ENCODE results near the gene EPHA3.

Gene EPHA3

DNA sequence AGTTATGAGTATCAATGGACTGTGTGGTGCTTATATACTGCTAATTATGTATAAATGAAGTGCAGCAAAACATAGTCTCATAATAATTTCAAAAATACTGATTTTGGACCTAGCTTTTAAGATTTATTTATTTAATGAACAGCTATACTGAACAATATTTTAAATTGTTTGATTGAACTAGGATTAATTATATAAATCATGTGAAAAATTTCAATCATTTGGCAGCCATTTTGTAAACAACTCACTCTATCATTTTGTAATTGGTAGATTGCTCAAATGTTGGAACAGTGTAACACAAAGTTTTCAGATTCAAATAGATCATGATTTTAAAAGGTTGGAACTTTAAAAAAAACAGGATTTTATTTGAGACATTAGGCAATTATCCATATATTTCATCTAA, 47.0 kb downstream of the EPHA3 start:
- no peak for DNase-seq

DNA sequence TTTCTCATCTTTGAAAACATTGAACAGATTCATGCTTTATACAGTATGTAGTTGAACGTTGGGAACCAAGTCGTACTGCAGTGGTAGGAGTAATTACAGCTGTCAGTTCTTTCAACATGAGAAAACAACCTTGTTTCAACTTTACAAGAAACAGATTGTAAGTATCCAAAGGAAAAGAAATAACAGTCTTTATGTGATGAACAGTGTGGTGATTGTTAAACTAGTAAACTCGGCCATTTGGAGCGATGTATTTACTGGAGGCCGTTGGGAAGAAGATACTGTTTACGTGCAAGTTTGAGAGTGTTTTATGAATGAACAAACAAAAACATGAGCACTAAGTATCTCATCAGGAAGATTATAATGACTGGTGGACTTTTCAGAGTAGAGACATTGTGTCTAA, 48.4 kb downstream of the EPHA3 start:
- DNase-seq: no peak

DNA sequence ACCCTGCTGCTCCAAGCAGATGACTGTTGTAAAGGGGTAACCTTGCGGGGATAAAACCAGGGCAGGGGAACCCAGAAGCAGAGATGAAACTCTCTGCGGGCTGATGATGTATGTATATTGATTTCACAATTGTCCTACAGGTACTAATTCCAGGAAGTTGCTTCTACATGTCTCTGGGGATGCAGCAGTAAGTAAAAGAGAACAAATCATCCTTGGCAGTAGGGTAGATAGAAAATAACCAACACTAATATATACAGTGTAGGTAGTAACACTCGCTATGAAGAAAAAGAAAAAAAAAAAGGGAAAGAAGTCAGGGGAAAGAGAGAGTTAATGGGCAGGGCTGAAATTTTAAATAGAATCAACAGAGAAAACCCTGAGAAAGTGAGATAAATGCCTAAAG, 50.2 kb downstream of the EPHA3 start:
- DNase-seq: no peak

DNA sequence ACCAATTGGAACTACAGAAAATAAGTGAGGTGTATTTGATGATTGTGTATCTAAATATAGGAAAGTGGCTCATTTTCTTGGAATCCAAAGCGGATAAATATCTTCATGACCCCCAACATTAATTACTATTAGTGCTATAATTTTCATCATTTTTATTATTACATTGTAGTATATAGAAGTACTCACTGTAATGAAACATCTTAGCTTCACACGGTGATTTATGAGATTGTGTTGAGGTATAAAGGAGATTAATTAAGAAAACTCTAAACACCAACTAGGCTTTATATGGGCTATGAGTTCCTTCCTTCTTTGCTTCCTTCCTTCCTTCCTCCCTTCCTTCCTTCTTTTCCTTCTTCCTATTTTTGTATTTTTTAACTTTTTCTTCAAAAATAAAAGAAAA, 52.2 kb downstream of the EPHA3 start:
- no peak for DNase-seq

DNA sequence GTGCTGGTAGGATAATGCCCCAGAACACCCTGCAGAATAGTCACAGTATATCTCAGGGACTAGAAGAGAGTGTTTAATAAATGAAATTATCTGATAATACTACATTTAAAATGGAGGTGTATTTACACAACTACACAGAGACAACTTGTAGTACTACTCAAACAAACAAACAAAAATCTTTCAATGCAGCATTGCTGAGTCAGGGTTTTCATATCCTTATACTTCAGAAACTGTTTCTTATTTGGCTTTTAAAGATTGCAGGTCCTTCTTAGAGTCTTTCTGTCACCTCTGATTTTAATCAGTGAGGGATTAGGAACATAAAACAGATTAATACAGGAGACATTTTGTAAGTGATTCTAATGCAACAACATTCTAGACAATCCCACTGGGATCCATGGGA, 57.4 kb downstream of the EPHA3 start:
- no peak for DNase-seq

DNA sequence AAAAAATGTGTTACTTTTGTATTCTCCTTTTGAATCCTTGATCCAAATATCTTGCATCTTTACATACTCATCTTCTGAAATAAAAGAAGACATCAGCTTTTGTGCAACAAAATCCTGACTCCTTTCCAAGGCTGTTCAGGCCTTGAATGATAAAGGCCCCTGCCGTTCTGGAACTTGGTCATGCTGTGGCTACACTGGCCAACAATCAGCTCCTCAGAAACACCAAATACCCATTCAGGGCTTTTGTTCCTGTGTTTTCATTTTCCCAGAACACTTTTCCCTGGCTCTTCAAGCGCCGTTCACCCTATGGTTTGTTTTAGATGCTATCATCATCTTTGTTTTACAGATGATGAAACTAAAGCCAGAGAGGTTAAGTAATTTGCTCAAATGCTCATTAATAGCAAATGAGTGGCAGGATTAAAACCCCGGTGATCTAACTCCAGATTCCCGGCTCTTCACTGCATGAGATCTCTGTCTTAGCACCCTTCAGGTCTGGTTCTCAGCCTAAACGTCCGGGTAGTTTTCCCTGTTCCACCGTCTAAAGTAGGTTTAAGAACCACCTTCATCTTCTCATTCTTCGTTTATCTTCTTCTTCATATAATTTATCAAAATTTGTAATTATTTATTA, 58.3 kb downstream of the EPHA3 start:
- no peak for DNase-seq

DNA sequence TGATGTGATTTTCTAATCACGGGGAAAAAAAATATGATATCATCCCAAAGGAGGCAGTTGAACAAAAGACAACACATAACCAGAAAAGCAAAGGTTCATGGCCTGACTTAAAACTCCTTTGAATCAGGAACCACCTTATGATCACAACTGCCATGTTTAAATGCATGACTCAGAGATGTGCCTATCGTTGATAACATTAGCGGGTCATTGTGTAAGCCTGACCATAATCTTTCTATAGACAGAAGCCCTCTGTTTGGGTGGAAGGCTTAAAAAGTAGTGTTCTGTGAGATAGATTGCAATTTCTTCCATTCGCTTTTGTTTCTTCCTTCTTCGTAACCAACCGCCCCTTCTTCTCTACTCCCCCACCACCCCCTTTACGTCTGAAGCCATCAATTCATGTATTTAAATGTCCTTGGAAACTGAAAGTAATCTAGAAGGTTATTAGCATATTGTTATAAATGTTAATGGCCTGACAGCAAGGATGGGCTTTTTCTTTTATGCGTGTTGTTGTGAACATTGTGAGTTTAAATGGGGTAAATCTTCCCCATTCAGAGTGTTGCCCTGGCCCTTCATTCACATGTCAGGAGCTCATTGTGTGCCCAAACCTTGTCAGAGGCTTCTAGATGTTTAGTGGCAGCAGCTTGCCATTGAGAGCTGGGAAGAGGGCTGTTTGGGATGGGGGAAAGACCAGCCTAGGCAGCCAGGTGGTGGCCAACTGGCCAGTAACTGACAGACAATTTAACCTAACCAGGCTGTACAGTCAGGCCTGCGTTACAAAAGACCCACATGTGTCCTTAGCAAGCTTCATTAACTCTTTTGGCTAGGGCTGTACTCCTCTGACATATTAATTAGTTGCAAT, 64.5 kb downstream of the EPHA3 start:
- no peak for DNase-seq

DNA sequence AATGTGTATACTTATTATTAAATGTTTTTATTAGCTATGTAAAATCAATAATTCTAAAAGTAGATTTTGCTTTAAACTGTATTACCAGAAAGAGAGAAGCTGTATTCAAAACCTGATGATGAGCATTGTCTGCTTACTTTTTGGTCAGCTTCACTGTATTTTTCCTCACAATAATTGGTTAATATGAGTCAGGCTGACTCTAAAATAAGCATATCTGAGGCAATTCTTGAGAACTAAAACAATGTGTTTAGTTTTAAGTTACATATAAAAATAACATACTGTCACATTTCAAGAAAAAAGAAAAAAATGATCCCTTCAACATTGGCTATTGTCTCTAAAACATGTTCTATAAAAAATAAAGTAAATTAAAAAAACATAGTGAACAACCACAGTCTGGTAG, 66.1 kb downstream of the EPHA3 start:
- DNase-seq: no peak

DNA sequence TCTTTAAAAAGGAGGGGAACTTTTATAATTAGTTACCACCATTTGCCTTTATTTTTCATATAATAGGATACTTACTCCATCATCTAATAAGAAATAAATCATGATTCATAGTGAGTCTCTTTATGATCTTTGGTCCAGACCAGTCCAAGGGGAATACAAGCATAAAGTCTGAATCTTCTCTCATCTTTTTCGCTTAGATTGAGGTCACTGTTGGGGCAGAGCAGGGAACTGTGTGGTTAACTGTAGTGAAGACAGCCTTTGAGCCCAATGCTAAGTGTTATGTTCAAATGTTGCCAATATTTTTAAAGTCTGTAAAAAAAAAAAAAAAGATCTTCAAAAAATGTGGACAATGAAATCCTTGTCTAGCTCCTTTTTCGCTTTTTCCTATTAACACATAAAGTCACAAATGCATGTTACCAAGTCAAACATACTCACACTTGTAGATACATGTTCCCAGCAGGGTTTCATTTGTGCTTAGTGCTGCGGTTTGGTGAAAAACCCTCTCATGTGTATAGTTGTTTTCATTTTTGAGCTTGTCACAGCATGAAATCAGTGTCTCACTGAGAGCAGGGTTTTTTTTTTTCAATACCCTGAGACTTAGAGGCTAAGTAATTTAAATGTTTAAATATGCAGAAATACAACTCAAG, 72.1 kb downstream of the EPHA3 start:
- no peak for DNase-seq

DNA sequence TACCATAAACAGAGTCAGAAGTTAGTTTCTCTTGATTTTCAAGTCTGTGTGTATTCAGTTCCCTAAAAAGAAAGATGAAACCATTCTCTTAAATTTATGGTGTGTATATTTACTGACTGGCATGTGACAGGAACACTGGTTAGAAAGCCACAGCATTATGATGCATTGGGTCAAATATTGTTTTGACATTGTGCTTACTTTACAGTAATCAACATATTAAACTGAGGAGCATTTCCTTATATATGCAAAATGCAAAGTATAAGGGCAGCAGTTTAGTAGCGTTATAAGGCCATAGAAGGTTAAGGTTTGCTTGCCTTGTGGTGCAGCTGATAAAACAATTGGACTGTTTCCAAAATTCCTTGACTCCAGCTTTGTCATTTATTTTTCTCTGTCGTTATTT, 72.9 kb downstream of the EPHA3 start:
- DNase-seq: no peak

DNA sequence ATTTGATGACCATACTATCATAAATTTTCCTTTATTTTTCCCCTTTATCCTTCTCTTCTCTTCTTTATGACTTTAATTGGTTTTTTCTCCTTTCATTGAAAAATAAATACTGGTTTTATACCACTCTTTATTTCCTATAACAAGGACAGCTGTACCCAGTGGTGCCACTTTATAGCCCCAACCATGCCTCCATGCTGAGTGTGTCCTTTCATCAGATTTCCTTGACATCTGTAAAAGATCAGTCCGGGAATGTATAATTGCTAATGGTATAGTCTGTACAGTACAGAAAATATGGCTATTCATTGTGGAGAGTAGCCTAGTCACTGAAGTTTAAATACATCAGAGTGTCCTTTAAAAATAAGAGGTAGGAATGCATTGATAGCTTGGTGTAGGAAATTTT, 74.6 kb downstream of the EPHA3 start:
- no peak for DNase-seq

DNA sequence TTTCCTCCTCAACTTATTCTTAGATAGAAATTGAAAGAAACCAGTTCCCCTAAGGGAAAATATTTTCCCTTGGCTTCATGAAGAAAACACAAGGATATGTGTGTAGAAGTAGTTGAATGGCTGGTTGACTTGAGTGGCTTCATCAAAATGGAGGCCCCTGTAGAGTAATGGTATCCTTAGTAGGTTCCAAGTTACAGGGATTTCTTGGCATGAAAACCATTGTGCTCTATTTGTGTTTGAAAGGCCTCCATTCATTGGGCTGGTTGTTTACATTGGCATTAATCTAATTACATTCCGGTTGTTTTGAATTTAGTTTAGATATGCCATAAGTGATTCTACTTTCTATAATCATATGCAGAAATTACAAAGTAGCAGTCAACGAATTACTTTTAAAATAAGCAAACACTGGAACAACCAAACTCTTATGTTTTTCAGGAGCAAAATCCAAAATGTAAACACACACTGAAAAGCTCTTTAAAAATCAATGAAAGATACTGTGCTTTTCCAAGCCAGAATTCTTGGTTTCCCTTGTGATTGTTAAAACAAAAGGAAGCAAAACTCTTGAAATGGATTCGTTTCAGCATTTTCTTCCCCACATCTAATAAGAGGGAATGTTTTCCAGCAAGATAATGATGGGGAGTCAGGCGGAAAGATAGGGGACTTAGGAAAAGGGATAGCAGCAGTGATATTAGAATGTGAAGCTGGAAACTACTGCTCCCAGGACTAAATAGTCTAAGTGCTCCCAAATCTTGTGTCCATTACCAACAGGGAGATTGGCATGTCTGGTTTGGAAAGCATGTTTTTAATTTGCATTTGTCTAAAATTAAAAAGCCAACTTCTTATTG, 77.0 kb downstream of the EPHA3 start:
- no peak for DNase-seq

DNA sequence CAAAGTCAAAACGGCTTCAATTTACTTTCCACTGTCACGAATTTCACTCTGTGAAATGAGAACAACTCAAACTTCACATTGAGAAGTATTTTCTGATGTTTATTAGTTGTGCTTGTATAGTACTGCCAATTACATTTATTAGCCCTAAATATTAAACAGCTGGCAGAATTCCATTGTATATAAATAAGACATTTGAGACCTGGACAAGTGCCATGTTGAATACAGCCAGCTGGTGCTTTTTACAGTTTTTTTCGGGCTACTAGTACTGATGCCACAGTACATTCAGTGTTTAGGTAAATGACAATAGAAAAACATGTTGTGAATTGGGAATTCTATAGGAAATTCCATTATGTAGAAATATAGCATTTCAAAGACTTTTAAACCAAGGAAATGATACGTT, 79.0 kb downstream of the EPHA3 start:
- DNase-seq: no peak

DNA sequence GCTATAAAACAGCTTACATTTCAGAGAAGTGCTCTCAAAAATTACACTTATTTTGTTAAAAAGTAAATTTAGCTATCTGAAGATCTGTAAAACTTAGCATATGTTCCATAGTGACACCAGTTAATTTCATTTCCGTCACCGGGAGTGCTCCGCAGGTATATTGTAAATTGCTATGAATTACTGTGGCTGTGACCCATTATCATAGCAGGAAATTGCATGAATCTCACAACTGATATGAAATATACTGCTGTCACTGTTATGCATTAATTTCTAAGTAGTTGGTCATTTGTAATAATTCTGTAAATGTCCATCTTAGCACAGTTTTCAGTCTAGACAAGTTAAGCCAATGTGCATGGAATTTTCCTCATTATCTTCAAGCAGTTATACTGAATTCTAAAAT, 91.2 kb downstream of the EPHA3 start:
- no peak for DNase-seq

DNA sequence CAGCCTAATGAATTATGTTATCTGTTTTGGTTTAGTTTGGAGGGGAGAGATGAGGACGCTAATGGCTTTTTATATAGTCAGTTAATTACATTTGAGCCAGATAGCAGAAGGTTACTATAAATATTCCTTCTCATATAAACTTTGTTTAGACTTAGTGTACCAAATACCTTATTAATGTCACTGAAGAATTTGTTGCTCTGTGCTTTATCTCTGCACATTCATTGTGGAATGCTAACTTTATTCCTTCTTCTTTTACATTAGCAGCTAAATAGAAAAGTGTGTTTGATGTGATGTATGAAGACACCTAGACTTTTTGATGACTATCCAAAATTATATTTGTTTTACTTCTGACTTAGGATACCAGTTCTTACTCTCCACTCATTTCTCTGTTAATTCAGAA, 105.2 kb downstream of the EPHA3 start:
- no peak for DNase-seq

DNA sequence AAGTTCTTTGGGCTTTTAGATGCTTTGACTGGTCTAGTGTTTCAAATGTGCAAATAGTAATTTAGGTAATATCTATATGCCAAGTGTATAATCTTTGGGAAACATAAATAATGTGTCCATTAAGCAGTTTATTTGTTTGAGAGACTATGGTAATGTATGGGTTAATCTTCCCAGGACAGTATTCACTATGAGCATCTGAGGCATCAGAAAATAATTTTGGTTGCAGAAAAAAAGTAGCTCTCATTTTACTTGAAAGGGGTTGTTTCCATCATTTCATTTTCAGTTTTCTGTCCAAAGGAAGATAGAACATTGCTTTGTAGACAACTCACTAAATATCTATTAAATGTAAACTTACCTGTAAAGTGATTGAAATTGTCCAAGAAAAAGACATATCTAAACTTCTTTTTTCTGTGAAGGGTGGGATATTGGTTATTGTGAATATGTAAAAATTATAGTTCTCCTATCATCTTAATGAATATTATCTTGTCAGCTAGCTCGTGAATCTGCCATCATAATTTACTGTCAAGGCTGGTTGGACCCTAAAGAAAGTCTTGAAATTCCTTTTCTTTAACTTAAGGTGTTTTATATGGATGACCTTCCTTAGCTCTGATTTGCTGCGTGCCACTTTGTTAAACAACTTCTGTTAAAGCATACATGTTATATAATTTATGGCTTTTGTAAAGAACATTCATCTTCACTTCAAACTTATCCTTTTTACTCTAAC, 108.8 kb downstream of the EPHA3 start:
- no peak for DNase-seq

DNA sequence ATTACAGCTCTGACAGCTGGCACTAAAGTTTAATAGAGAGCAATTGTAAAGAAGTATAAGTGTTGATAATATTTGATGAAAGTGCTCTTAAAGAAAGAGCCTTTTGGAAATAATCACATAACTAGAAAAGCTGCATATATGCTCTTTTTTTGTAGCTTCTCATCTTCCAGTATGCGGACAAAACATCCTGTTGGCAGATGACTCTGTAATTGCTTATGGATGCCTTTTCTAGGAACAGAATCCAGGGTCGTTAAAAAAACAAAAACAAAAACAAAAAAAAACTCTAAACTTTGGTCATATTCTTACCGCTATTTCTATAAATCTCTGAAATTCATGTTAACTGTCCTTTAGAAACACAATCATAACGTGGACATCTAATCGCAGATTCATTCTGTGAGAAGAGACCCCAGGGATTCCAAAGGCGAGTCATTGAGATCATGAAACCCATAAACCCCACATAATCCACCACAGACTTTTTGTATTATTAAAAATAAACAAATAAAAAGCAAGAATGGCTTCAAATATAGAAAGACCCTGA, 109.8 kb downstream of the EPHA3 start:
- no peak for DNase-seq

DNA sequence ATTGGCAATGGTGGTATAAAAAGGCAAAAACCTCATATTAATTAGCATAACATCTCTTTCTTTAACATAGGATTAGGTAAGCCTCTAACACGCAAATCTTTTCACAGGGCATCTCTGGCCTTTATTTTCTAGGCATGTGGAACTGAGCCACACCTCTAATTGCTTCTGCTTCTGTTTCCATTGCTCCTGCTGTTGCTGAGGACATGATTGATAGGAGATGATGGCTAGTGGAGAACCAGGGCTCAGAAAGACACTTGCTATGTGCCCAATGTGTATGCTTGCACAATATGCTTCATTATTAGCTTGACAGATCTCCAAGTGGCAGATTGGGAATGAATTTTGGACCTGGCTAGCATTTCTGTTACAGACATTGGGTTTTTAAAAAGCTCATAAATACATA, 114.5 kb downstream of the EPHA3 start:
- DNase-seq: no peak

DNA sequence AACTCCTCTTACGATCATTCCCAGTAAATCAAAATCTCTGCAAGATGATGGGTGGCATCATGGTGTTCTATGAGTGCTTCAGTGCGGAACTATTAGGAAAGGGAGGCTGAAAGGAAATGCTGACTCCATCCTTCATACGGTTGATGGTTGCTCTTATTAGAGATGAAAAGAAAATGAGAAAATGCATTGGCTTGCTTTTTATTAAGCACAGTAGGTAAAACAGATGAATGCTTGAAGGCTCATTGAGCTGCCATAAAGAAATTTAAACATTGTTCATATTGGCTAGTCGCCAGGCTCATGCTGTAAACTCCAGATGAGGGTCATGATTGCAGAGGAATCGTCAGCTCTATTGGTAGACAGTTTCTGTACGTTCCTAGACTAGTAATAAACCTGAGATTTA, 115.8 kb downstream of the EPHA3 start:
- DNase-seq: no peak

DNA sequence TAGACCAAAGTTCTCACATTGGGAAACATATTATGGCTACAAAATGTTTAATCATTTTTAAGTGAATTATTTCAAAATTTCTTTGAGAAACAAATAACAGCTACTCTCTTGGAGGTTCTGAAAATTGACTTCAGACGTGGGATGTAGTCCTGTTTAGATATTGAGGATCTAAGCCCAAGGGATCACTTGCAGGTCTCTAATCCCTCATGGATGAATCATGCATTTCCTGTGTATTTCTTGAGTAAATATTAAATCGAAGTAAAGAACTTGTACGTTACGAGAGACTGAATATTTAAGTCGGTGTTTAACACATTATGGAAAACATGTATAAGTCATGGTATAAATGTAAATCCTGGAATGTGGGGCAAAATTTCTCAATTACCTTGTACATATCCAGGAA, 119.8 kb downstream of the EPHA3 start:
- DNase-seq: no peak

DNA sequence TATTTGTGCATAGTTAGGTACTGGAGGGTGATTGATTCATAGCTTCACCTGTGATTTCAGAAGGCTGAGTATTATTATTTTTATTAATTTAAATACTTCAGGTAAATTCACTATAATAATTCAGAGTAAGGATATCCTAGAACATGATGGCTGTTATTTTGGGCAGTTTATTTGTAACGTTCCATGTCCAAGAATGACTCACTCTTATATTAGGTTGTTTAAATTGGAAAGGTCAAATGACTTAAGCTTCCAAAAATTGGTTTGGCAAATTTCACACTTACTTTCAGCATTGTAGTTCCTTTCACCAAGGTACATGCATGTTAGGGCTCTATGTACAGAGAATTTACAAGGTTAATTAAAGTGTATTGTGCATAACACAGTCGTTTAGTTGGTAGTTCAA, 120.2 kb downstream of the EPHA3 start:
- no peak for DNase-seq

DNA sequence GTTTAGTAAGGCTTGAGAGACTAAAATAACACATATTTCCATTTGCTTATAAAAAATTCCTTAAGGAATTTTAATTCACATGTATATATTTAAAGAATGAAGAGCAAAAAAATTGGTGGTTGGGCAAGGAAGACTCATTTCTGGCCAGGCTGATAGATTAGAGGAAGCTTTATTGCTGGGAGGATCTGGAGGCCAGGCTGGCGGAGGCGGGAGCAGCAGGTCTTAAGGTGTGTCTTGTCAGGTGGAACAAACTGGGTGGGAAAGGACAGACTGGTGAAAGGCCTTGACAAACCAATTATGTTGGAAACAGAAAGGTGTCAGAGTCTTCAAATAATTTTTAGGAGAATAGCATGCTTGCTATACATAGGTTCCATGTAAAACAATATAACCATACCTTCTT, 124.7 kb downstream of the EPHA3 start:
- DNase-seq: no peak
